ENCODE results near the gene ADD2.
"Not testable (repeated sequence)": the region's sequence is repeated elsewhere in the genome, so short reads cannot be mapped to it uniquely, and the experiment has no call there.

ADD2 gene

GRCh38 chr2:70632388-70632787 is 135.6 kb downstream of the ADD2 start:
- Histone ChIP-seq H3K36me3 (replicated peaks) (no peaks in the 10 kb centered on the region), H3K27me3 (replicated peaks) (peaks cover 4% of the 10 kb centered on the region), H3K4me3 (ENCODE audit: low read depth, low read length) (no peak overlapping the region), H3K27ac (no peak overlapping the region)
- DNase-seq, result no peak
- no peak for TF ChIP-seq CTCF (IDR thresholded peaks at IDR 0.05; ENCODE audit: low read depth, low read length, missing control alignments)
- in situ Hi-C loops (cut with HindIII; ENCODE audit: low pct_ligation_motif_present, low sequenced_read_pairs), result no loop called here

GRCh38 chr2:70630761-70631160 is 137.2 kb downstream of the ADD2 start:
- in situ Hi-C loops (cut with HindIII; ENCODE audit: low pct_ligation_motif_present, low sequenced_read_pairs), result no loop called here
- Histone ChIP-seq H3K4me3 (ENCODE audit: low read depth, low read length) (no peak overlapping the region), H3K27me3 (replicated peaks) (no peaks in the 10 kb centered on the region), H3K27ac (no peak overlapping the region), H3K36me3 (replicated peaks) (no peaks in the 10 kb centered on the region)
- no peak for TF ChIP-seq CTCF (IDR thresholded peaks at IDR 0.05; ENCODE audit: low read depth, low read length, missing control alignments)
- DNase-seq, result no peak

- no peak overlapping the region for H3K4me3 ChIP-seq (ENCODE audit: low read depth, low read length)
- TF ChIP-seq CTCF (IDR thresholded peaks at IDR 0.05; ENCODE audit: low read depth, low read length, missing control alignments), result no peak
- H3K27me3 ChIP-seq (replicated peaks), result no peaks in the 10 kb centered on the region
- H3K27ac ChIP-seq, result no peak overlapping the region
- in situ Hi-C loops (cut with HindIII; ENCODE audit: low pct_ligation_motif_present, low sequenced_read_pairs), result no loop called here
- no peaks in the 10 kb centered on the region for H3K36me3 ChIP-seq (replicated peaks)
- DNase-seq, result no peak
Measured at GRCh38 chr2:70627211-70627898, 140.6 kb downstream of the ADD2 start.

GRCh38 chr2:70626254-70626990 is 141.6 kb downstream of the ADD2 start:
- H3K36me3 ChIP-seq (replicated peaks), result no peaks in the 10 kb centered on the region
- H3K27me3 ChIP-seq (replicated peaks), result no peaks in the 10 kb centered on the region
- no peak overlapping the region for H3K4me3 ChIP-seq (ENCODE audit: low read depth, low read length)
- no peak for DNase-seq
- TF ChIP-seq CTCF (IDR thresholded peaks at IDR 0.05; ENCODE audit: low read depth, low read length, missing control alignments), result no peak
- in situ Hi-C loops (cut with HindIII; ENCODE audit: low pct_ligation_motif_present, low sequenced_read_pairs), result no loop called here
- H3K27ac ChIP-seq, result no peak overlapping the region

- DNase-seq; H3K27ac ChIP-seq; H3K4me3 ChIP-seq (ENCODE audit: low read depth, low read length); H3K27me3 ChIP-seq (replicated peaks); H3K36me3 ChIP-seq (replicated peaks); in situ Hi-C loops (cut with HindIII; ENCODE audit: low pct_ligation_motif_present, low sequenced_read_pairs): not testable (repeated sequence)
Measured at GRCh38 chr2:70621536-70621935, 146.5 kb downstream of the ADD2 start.

GRCh38 chr2:70620020-70620419 is 148.0 kb downstream of the ADD2 start:
- in situ Hi-C loops (cut with HindIII; ENCODE audit: low pct_ligation_motif_present, low sequenced_read_pairs), result no loop called here
- no peak for TF ChIP-seq CTCF (IDR thresholded peaks at IDR 0.05; ENCODE audit: low read depth, low read length, missing control alignments)
- no peak for DNase-seq

More at GRCh38 chr2:70620020-70620419, 148.0 kb downstream of the ADD2 start:
- H3K4me3 ChIP-seq (ENCODE audit: low read depth, low read length), result no peak overlapping the region
- no peaks in the 10 kb centered on the region for H3K36me3 ChIP-seq (replicated peaks)
- peaks cover 2% of the 10 kb centered on the region for H3K27me3 ChIP-seq (replicated peaks)
- H3K27ac ChIP-seq, result no peak overlapping the region

Measured in brain microvascular endothelial cell (primary cell).